ENCODE measurements around the gene SEMA7A.

SEMA7A gene

DNA sequence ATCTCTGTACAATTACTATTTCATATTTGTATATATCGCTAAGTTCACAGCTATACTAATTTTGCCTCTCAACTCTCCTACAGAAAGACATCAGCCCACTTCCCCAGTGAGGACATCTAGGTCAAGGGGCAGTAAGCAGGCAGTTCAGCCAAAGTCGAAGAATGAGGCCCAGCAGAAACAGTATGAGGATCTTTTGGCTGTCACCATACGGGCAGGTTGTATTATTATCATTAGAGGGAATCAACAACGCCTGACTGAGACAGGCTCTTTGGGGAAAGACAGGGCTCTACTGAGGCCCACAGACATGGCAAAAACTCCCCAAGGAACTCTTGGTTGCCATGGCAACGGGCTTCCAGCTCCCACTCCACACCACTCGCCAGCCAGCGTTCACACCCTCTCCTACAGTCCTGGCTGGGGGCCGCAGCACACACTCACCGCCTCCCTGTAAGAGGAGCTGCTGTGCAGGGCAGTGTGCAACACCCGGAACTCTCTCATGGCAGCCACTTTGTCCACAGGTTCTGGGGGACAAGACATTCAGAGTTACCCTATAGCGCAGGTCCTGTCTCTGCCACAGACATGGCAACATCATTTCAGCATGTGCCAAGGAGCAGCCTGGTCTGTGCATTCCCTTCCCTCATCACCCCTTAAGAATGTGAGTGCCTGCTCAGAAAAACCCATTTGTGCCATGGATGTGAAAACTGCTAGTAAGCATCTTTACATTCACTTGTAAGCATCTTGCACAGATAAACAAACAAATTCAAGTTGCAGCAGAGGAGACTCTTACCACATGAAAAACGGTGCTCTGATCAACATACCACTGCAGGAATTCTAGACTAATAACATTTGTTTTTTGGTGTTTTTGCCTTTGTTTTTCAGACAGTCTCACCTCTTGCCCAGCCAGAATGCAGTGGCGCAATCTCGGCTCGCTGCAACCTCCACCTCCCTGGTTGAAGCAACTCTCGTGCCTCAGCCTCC, 18.4 kb upstream of the SEMA7A start:
- DNase-seq (ENCODE audit: low read depth), result no peak

DNA sequence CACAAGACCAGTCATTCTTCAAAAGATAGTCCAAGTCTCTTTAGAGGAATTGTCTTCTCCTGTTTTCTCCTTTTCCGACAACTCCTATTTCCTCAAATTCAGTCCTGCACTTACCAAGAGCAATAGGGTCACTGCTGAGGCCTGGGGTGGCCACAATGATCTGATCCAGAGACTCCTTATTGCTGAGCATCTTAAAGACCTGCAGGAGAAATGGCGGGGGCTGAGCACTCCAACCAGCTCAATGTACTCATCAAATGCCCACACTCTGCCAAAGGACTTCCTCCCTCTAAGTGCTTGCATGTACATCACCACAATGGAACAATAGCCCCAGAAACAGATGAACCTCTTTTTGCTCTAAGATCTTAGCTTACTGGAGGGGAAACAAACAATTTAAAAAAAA, 17.6 kb upstream of the SEMA7A start:
- no peak for DNase-seq (ENCODE audit: low read depth)

DNA sequence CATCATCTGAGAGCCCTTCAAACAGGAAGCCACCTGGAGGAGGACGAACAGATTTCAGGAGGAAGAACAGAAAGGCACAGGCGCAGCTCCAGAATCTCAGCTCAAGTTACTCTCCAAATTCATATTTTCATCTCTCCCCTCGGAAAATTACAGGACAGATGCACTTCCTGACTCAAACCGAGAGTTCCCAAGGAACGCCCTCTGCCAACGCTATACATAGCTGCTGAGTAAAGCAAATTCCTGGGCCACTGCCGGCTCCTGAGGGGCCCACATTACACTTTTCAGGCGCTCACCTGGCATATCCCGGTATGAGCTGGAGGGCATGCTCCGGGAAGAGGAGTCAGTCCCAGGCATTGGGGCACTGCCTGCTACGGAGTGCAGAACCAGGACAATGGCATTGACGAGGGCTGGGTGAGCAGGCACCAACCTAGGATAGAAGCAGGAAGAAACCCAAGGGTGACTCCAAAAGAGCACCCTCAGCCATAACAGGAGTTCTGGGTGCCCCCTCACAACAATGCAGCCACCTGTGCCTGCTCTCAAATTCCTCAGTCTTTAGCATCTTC, 16.0 kb upstream of the SEMA7A start:
- DNase-seq (ENCODE audit: low read depth), result no peak

DNA sequence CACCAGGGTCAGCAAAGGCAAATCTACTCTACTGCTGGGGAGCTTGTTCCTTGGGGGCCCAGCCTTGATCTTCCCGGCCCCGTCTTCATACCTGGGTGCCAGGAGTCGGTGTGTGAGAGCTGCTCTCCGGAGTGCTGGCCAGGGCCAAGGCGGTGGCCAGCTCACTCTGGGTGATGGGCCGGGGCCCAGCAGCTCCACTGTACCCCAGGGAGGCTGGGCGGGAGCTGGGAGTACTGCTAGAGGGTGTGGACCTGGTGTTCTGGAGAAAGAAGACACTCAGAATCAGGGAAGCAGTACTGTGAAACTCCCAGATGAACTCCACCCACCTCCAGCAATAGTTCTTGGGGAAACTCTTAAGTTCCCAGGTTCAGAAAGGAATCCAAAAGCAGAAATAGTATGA, 15.3 kb upstream of the SEMA7A start:
- DNase-seq (ENCODE audit: low read depth), result no peak

DNA sequence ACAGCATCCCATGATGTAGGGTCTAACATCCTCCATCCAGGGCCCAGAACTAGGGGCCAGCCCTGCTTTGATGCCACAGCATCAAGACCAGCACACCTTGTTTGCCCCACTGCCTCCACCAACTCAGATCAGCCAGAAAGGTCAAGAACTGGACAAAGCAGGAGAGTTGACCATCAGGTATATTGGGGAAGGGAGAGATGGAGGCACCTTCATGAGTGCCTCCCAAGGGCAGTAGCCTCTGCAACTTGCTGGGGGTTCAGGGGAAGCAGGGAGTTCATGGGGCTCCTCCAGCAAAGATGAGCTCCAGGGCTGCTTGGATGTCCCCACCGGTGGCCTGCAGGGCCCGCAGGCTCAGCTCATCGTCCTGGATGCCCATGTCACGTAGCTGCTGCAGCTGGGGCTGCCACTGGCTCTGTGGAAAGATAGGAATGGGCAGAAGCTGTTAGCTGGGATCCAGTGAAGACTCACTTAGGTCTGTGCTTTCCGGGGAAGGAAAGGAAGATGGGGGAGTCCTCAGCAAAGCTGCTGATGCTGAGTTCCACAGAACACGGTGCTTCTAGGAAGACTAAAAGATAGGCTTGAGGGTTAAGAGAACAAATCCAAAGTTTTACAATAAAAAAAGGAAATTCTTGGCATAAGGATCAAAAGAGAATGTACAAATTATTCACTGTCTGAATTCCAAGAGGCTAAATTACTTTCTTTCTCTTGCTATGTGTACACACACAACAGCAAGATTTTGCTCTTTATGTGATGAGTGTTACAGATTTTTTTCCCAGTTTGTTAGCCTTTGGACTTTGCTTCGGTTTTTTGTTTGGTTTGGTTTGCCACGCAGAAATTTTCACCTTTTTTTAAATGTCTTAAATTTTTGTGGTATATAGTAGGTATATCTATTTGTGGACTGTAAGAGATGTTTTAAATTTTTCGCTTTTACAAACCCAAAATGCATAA, 12.3 kb upstream of the SEMA7A start:
- DNase-seq (ENCODE audit: low read depth), result no peak

DNA sequence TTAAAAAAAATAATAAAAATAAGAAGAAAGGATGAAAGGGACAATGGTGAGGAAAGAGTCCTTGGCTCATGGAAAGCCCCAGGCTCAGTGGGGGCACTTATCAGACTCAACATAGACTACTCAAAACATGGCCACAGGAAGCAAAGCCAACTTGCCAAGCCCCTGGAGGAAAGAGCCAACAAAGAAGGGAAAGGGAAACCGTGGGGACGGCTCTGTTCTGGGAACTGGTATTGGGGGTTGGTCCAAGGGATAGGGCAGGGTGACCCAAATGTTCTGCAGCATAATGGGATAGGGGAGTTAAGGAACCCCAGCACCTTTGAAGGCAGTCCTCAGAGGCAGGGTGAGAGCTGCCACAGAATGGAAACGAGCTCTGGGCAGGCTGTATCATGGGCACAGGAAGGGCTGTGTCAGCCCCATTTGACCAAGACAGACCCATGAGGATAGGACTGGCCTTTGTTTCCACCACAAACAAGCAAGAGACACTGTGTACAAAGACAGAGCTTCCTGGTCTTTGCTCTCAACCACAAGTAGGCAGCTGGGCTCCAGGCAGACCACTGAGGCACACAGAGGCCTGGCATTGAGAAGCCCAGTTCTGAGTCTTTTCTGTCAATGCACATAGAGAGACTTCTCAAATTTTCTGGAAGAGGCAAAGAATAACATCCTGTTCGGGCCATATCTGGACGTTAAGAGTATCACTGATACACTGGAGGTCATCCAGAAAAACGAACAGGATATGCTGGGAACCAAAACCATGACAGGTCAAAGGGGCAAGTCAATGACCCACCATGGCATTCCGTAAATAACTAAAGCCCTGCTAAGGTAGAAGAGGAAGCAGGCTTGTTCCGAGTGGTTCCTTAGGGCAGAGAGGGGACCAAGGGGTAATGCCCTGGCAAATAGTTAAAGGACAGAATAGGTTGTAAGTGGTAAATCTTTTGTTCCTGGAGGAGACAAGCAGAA, 10.6 kb upstream of the SEMA7A start:
- no peak for DNase-seq (ENCODE audit: low read depth)

DNA sequence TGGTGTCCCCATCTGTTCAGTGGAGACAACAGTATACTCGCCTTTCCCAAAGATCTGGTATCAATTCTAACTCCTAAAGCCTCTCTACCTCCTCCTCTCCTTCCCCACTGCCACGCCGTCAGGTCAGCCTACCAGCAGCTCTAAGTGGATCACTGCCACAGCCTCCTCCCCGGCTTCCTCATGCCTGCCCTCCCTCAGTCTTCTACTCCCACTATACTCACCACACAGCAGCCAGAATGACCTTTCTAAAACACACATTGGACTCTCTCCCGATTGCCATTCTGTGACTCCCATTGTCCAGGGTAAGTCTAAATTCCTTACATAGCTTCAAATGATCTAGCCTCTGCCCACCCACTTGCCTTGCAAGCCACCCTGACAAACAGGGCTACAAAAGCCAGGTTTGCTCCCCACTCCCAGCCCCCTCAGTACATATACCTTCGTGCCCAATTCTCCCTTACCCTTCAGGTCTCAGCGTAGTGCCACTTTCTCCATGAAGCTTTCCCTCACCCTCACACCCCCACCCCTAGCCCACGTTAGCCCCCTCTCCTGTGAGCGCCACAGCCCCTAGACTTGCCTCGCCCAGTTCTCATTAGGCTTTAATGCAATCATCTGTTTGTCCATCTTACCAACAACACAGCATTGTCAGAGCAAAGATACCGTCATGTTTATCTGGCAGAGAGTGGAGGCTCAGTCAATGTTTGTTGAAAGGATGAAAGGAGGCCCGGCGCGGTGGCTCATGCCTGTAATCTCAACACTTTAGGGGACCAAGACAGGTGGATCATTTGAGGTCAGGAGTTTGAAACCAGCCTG, 9.5 kb upstream of the SEMA7A start:
- DNase-seq (ENCODE audit: low read depth), result no peak

DNA sequence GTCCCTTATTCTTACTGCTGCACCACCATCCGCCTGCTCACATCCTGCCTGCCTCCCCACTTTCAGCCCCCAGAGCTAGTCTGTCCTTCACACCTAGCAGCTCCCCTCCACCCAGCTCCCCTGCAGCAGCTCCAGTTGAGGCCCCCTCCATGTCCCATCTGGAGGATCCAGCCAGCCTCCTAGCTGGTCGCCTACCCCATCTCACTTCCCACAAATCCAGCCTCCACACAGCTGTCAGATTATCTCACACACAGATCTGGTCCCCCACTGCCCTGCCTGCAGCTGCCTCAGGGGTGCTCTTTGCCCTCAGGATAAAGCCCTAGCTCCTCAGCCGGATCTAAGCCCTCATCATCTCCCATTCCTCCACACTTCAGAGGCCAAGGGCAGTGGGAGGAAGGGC, 8.8 kb upstream of the SEMA7A start:
- DNase-seq (ENCODE audit: low read depth), result no peak

DNA sequence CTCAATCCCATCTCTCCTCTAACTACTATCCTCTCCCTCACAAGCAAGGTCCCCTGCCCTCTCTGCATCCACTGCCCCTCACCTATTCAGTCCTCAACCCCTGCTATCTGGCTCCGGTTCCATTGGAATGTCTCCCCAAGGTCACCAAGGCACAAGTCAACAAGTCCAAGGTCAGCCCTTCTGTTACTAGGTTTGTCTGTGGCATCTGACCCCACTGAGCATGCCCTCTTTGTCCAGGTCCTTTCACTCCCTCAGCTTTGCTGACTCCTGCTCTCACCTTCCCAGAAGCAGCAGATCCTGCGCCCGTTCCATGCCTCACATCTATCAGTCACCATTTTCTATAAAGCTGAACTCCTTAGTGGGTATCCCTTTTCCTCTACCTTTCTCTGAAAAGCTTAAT, 8.3 kb upstream of the SEMA7A start:
- no peak for DNase-seq (ENCODE audit: low read depth)

DNA sequence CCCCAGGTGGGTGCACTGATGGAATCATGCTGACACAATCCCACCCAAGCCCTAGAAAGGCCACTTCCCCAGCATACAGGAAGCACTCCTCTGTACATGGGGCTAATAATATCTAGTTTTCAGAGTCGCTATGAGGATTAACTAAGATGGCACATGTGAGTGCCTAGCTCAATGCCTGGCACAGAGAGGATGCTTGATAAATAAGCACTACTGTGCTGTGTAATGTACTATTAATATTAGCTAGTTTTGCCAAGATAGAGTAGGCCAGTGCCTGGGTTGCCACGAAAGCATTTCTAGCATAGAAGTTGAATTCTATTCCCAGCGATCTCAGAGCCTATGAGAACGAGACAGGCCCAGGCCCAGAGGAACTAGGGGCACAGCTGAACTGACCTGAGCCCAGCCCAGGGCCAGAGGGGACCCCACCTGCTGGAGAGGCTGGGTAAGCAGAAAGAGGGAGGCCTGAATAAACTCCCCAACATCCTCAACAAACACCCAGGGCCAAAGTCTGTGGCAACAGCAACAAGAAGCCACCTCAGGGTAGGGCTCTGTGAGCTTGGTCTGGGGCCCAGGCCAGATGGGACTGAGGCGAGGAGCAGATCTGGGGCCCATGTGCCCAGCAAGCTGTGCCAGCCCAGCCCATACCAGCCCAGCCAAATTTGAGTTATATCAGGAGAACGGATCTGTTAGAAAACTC, 7.6 kb upstream of the SEMA7A start:
- no peak for DNase-seq (ENCODE audit: low read depth)

DNA sequence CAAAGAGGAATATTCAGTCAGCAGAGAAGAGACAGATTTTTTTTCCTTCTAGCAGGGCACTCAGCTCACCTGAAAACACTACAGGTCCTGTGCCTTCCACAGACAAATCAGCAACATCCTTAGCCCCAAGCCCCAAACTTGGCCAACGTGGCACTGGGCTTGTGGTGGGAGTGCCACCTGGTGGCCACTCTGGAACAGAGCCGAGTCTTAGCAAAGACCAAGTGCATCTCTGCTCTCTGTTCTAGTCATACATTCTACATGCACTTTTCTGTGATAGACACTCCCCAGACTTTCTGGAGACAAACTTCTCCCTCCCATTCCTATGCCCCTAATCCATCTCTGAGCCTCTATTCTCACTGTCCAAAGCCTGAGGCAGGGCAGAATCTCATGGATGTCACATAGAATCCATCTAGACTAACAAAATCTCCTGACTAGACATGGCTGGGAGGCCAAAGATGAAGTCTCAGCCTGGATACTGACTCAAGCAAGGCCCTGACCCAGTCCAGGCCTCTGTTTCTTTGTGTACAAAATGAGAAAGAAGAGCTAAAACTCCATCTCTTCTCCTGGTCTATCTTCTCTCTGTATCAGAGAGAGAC, 5.1 kb upstream of the SEMA7A start:
- peak; percentile 62 for DNase-seq (ENCODE audit: low read depth)

DNA sequence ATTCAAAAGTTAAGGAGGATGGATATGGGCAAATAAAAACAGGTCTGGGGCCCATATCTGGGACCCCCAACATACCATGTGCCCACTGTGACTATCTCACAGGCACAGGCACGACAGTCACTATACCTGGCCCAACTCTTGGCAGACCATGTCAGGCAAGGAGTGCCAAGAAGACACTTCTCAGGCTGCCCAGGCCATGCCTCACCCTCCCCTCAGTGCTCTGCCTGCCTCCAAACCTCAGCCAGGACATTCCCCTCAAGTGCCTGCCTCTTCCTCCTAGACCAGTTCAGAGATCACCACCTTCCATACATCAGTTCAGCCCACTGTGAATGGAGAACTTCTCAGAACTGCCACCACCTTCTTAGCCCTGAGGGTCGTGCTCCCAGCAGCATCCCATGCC, 4.4 kb upstream of the SEMA7A start:
- no peak for DNase-seq (ENCODE audit: low read depth)

DNA sequence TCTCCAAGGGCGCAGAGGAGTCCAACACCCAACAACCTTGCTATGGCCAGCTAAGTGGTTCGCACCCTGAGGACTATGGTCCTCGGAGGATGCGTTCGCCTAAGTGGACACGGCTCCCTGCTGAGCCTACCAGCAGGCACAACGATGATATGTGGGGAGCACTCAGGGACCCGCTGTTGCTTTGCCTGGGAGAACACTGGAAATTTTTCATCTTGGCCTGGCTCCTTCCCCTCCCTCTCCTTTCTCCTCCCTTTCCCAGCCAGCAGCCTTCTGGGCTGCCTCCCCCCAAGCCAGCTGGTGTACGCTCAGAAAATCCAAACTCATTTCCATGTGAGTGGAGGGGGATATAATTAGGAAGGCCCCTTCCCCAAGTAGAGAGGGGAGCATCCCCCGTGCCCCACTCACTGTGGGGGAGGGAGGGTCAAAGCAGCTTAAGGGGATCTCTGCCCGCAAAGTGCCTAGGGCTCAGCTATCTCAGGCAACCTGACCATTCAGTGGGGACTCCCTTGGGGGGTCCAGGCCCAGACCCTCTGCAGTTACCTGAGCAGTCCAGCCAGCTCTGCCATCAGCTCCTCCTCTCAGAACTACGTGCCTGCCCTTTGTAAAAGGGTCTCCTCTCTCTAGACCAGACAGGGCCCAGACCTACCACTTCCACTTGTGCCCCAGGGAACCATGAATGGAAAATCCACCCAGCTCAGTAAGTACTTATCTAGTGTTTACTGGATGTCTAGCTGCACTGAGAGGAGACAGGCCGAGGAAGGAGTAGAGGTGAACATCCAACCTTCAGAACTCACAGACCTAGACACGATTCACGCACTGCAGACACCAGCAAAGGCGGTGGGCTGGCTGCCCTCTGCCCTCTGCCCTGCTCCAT, 742 bp upstream of the SEMA7A start:
- no peak for DNase-seq (ENCODE audit: low read depth)

DNA sequence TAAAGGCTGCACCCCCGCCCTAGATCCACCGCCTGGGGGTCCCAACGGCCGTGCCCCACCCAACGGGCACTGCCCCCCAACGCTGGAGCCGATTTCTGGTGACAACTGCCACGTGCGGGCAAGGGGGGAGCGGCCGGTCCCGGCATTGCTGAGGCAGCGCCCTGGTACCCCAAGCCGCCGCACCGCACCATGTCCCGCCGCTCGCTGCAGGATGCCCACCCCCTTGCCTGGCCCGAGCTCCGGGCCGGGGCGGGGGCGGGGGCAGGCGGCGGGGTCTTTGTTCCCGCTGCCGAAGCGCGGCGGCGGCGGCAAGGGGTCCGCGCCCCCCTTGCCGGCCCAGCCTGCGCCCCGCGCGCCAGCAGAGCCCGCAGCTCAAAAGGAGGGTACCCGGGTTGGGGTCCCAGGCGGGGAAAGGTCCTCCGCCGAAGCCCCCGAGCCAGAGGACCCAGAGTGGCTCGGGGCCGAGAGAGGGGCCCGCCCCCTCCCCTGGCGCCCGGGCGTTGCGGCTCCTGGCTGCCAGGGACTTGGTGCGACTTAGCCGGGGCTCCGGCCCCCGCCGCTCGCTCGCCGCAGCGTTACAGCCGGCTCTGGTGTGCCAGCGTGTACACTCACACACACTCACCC, 678 bp downstream of the SEMA7A start:
- no peak for DNase-seq (ENCODE audit: low read depth)

DNA sequence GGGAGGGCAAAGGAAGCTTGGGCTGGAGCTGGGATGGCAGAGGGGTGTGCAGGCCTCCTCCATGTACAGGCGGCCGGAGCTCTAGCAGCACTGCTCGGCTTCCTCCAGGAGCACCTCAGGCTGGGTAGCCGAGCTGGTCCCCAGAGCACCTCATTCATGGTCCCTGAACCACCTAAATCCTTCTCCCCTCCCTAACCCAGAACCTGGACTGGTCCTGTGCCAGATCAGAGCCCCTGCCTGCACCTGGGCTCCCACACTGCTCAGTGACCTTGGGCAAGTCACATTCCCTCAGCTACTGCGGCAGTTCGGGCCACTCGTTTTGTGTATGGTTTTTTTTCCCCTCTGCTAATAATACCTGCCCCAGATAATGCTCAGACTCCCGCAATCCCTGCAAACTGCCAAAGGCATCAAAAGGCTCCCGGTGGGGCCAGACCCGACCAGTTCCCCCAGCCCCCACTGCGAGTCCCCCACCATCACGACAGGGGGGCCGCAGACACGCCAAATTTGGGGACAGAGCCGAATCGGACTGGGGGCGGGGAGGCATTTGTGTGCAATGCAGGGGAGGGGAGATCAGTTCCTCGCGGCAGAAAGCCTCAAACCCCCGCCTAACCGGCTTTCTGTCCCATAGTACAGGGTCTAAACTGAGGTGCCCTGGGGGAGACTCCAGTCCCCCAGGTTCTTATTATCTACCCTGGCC, 1.3 kb downstream of the SEMA7A start:
- DNase-seq (ENCODE audit: low read depth), result no peak

DNA sequence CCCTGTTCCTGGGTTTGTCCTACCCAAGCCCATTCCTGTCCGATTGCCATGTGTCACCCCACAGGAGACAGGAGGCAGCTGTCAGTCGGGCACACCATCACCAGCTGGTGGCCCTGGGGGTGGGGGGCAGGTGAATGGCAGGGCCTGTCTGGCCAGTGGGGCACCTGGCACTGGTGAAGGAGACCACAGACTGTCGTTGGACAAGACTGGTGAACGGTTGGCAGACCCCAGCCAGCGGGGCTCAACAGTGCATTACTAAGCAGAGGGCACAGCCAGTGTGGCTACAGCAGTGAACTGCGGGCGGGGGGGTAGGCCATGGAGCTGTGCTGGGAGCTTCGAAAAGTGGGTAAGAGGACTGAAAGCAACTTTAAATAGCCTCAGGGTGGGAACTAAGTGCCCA, 2.1 kb downstream of the SEMA7A start:
- DNase-seq (ENCODE audit: low read depth), result no peak

DNA sequence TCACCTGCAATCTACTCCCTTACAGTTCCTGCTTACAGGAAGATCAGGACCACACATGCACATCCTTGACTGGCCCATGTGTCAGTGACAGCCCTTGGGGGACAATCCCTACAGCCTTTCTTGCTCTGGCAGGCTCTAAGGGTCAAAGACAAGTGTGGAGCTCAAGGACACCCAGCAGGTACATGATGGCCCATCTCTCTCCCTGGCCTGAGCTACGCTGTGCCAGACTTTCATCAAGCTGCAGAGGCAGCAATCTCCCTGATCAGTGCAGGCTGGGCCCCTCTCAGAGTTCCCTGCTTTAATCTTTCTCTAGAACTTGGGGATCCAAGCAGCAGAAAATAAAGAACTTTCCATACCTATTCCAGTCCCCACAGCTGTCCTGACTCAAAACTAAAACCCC, 2.6 kb downstream of the SEMA7A start:
- no peak for DNase-seq (ENCODE audit: low read depth)

Data from activated T-helper 9 cell treated with anti-CD3 and anti-CD28 coated beads, Interleukin-2, amount 50 U/mL, for 16 hours (primary cell).